A204.1 (cell line): Measurements from ENCODE around the gene PIP4K2C.
"Not testable (repeated sequence)": the region's sequence is repeated elsewhere in the genome, so short reads cannot be mapped to it uniquely, and the experiment has no call there.

Experiments used
- FAIRE-seq: peaks from 2 replicates; lab custom pipeline; 2012; peaks lifted over from hg19 to GRCh38; lab: Jason Lieb, UNC

Gene PIP4K2C

GRCh38 chr12:57586128-57586527 is 4.9 kb upstream of the PIP4K2C start:
- FAIRE-seq, result no peak

- FAIRE-seq, result no peak
These were observed 4.1 kb upstream of the PIP4K2C start for GRCh38 chr12:57586832-57587429.

- not testable (repeated sequence) for FAIRE-seq
These were observed 1.9 kb upstream of the PIP4K2C start for GRCh38 chr12:57588951-57589610.

GRCh38 chr12:57590479-57590863 is 521 bp upstream of the PIP4K2C start:
- FAIRE-seq, result no peak

GRCh38 chr12:57591782-57592325 is 862 bp downstream of the PIP4K2C start:
- FAIRE-seq, result no peak

GRCh38 chr12:57592551-57593165 is 1.7 kb downstream of the PIP4K2C start:
- no peak for FAIRE-seq

GRCh38 chr12:57593187-57593586 is 2.2 kb downstream of the PIP4K2C start:
- FAIRE-seq, result no peak

- no peak for FAIRE-seq
These were observed 9.4 kb downstream of the PIP4K2C start for GRCh38 chr12:57600395-57600794.

- FAIRE-seq, result no peak
These were observed 11.6 kb downstream of the PIP4K2C start for GRCh38 chr12:57602544-57602943.

- FAIRE-seq, result no peak
These were observed 12.3 kb downstream of the PIP4K2C start for GRCh38 chr12:57603324-57603723.

GRCh38 chr12:57603815-57604453 is 12.9 kb downstream of the PIP4K2C start:
- no peak for FAIRE-seq

- FAIRE-seq, result no peak
These were observed 13.5 kb downstream of the PIP4K2C start, which contains the start of gene DTX3 for GRCh38 chr12:57604454-57604991. Gene DTX3, plus strand, starts transcription at chr12:57604824. Its CDS starts 1,694 bp downstream, at chr12:57606518.

GRCh38 chr12:57604992-57605810 is 14.2 kb downstream of the PIP4K2C start:
- FAIRE-seq, result no peak

GRCh38 chr12:57605811-57606311 is 14.9 kb downstream of the PIP4K2C start:
- no peak for FAIRE-seq

GRCh38 chr12:57606399-57606798 is 15.4 kb downstream of the PIP4K2C start:
- no peak for FAIRE-seq

GRCh38 chr12:57606821-57607220 is 15.8 kb downstream of the PIP4K2C start:
- FAIRE-seq, result no peak

- no peak for FAIRE-seq
These were observed 17.1 kb downstream of the PIP4K2C start for GRCh38 chr12:57607958-57608663.

GRCh38 chr12:57609101-57609780 is 18.2 kb downstream of the PIP4K2C start:
- no peak for FAIRE-seq

GRCh38 chr12:57609781-57610553 is 19.0 kb downstream of the PIP4K2C start:
- no peak for FAIRE-seq
